VCaP (cell line): ENCODE results near the gene CRB2.

Source experiments
- H3K27ac ChIP-seq: fragments of 450-650 bp; 2 replicates; pipeline ENCODE4 v1.5.1; 2017
- CTCF ChIP-seq: fragments of 450-650 bp; conservative IDR thresholded peaks from 2 replicates; pipeline ENCODE4 v1.5.1; 2017; ENCODE audit warnings: mild to moderate bottlenecking, moderate library complexity

CRB2 gene

GRCh38 chr9:123406691-123407216, 50.8 kb downstream of the CRB2 start:
- H3K27ac ChIP-seq: peak overlapping the region; percentile 31; the same call in 1 of the 2 replicates
- TF ChIP-seq CTCF: no peak

- H3K27ac ChIP-seq: peak overlapping the region; percentile 31; the same call in 1 of the 2 replicates
- no peak for TF ChIP-seq CTCF
These were observed 51.3 kb downstream of the CRB2 start for GRCh38 chr9:123407217-123407851.

- no peak for TF ChIP-seq CTCF
- no peak overlapping the region for H3K27ac ChIP-seq
These were observed 52.6 kb downstream of the CRB2 start for GRCh38 chr9:123408313-123409262.

- no peak for TF ChIP-seq CTCF
- H3K27ac ChIP-seq: no peak overlapping the region
These were observed 54.4 kb downstream of the CRB2 start for GRCh38 chr9:123410281-123410910.

GRCh38 chr9:123411191-123411590, 55.2 kb downstream of the CRB2 start:
- no peak for TF ChIP-seq CTCF
- H3K27ac ChIP-seq: no peak overlapping the region

- TF ChIP-seq CTCF: no peak
- H3K27ac ChIP-seq: no peak overlapping the region
These were observed 55.6 kb downstream of the CRB2 start for GRCh38 chr9:123411636-123412035.

GRCh38 chr9:123412171-123412820, 56.3 kb downstream of the CRB2 start:
- no peak overlapping the region for H3K27ac ChIP-seq
- TF ChIP-seq CTCF: no peak
